SK-N-SH treated with all-trans-retinoic acid at 6 μM for 48 hours (cell line): Measurements from ENCODE around the gene SLC4A5.

ENCODE experiments used
- ATAC-seq: fragments of 200-7000 bp; cut with Tn5 transposase; 3 replicates; pipeline ENCODE4 v1.9.1; 2020; ENCODE audit warnings: mild to moderate bottlenecking, moderate library complexity
- ARNTL ChIP-seq: fragments of 450-650 bp; formaldehyde crosslinking; IDR thresholded peaks from 2 replicates; pipeline ENCODE4 v1.5.0; 2020; ENCODE audit warnings: low read depth, mild to moderate bottlenecking, moderate library complexity, borderline replicate concordance
- BACH2 ChIP-seq: fragments of 250-450 bp; sonication (Bioruptor Pico); IDR thresholded peaks from 2 replicates; pipeline ENCODE4 v1.9.0; 2021; ENCODE audit warnings: mild to moderate bottlenecking, borderline replicate concordance
- CREB5 ChIP-seq: fragments of 250-450 bp; sonication (Bioruptor Pico); IDR thresholded peaks from 2 replicates; pipeline ENCODE4 v1.5.1; 2020; ENCODE audit warnings: low read depth, mild to moderate bottlenecking, moderate library complexity
- CSDC2 ChIP-seq: fragments of 250-450 bp; sonication (Bioruptor Pico); IDR thresholded peaks from 2 replicates; pipeline ENCODE4 v1.5.0; 2020; ENCODE audit warnings: mild to moderate bottlenecking, moderate library complexity
- ESRRG ChIP-seq: fragments of 250-450 bp; sonication (Bioruptor Pico); IDR thresholded peaks from 2 replicates; pipeline ENCODE4 v1.6.1; 2021; ENCODE audit warnings: mild to moderate bottlenecking
- GLIS3 ChIP-seq: fragments of 250-450 bp; sonication (Bioruptor Pico); IDR thresholded peaks from 2 replicates; pipeline ENCODE4 v1.5.0; 2020; ENCODE audit warnings: mild to moderate bottlenecking, moderate library complexity
- ISL1 ChIP-seq: fragments of 250-450 bp; sonication (Bioruptor Pico); IDR thresholded peaks from 2 replicates; pipeline ENCODE4 v2.1.2; 2022; ENCODE audit warnings: mild to moderate bottlenecking, moderate library complexity
- SNAI2 ChIP-seq: fragments of 250-450 bp; sonication (Bioruptor Pico); IDR thresholded peaks from 2 replicates; pipeline ENCODE4 v1.5.0; 2020; ENCODE audit warnings: mild to moderate bottlenecking, moderate library complexity
- TCF4 ChIP-seq: fragments of 250-450 bp; sonication (Bioruptor Pico); IDR thresholded peaks from 2 replicates; pipeline ENCODE4 v1.8.0; 2021; ENCODE audit warnings: mild to moderate bottlenecking, moderate library complexity, borderline replicate concordance
- TOX ChIP-seq: fragments of 250-450 bp; sonication (Bioruptor Pico); IDR thresholded peaks from 2 replicates; pipeline ENCODE4 v1.8.0; 2021; ENCODE audit warnings: mild to moderate bottlenecking, moderate library complexity, borderline replicate concordance
- TSHZ2 ChIP-seq: fragments of 250-450 bp; sonication (Bioruptor Pico); IDR thresholded peaks from 2 replicates; pipeline ENCODE4 v1.5.0; 2020; ENCODE audit warnings: mild to moderate bottlenecking, moderate library complexity
- ZFP3 ChIP-seq: fragments of 250-450 bp; sonication (Bioruptor Pico); IDR thresholded peaks from 2 replicates; pipeline ENCODE4 v1.5.0; 2020; ENCODE audit warnings: mild to moderate bottlenecking, moderate library complexity
- ZFP30 ChIP-seq: fragments of 450-650 bp; formaldehyde crosslinking; IDR thresholded peaks from 2 replicates; pipeline ENCODE4 v1.5.0; 2022; ENCODE audit warnings: mild to moderate bottlenecking, moderate library complexity
- ZNF565 ChIP-seq: fragments of 450-650 bp; formaldehyde crosslinking; conservative IDR thresholded peaks from 2 replicates; pipeline ENCODE4 v1.5.0; 2020; ENCODE audit warnings: low read depth, mild to moderate bottlenecking, moderate library complexity
- ZNF70 ChIP-seq: fragments of 450-650 bp; formaldehyde crosslinking; IDR thresholded peaks from 2 replicates; pipeline ENCODE4 v1.5.0; 2020; ENCODE audit warnings: mild to moderate bottlenecking, moderate library complexity
- ZNF8 ChIP-seq: fragments of 450-650 bp; formaldehyde crosslinking; IDR thresholded peaks from 2 replicates; pipeline ENCODE4 v1.5.0; 2020; ENCODE audit warnings: mild to moderate bottlenecking, moderate library complexity
- TF ChIP-seq, protein P1 (sequence below): fragments of 250-450 bp; sonication (Bioruptor Pico); IDR thresholded peaks from 2 replicates; pipeline ENCODE4 v1.5.1; 2021; ENCODE audit warnings: mild to moderate bottlenecking, moderate library complexity
- TF ChIP-seq, protein P2 (sequence below): fragments of 250-450 bp; sonication (Bioruptor Pico); IDR thresholded peaks from 2 replicates; pipeline ENCODE4 v1.8.0; 2021; ENCODE audit warnings: low read depth, mild to moderate bottlenecking, moderate library complexity, borderline replicate concordance
- TF ChIP-seq, protein P3 (sequence below): fragments of 250-450 bp; sonication (Bioruptor Pico); IDR thresholded peaks from 2 replicates; pipeline ENCODE4 v1.8.0; 2020; ENCODE audit warnings: mild to moderate bottlenecking, moderate library complexity, borderline replicate concordance

Gene SLC4A5

DNA sequence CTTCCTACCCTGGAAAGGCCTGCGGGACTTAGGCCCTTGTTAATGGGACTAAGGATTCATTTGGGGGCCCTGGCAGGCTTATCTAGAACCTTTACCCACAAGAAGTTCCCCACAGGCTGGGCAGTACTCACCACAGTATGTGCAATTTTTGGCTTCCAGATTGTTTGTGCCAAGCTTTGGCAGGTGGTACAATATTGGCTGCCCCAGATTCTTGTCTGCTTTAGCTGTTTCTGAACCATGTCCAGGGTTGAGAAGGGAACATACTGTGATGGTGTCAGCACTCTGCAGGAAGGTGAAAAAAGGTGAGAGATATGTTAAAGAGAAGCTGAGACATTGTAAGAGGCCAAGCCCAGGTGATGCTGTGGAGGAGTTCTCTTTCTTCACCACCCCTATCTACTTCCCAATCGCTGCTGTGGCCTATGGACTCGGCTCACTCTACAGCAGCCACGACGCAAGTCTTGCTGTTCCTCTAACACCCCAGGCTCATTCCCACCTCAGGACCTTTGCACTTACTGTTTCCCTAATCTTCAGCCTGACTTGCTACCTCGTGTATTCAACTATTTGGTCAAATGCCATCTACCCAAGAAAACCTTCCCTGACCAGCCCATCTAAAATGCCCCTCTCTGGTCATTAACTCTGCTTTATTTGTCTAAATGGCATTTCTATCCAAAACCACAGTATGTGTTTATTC is 9.2 kb downstream of the SLC4A5 start:
- TF ChIP-seq CSDC2 (CRISPR knock-in tag) = no peak
- TF ChIP-seq TOX (CRISPR knock-in tag) = no peak
- TF ChIP-seq, protein P1, sequence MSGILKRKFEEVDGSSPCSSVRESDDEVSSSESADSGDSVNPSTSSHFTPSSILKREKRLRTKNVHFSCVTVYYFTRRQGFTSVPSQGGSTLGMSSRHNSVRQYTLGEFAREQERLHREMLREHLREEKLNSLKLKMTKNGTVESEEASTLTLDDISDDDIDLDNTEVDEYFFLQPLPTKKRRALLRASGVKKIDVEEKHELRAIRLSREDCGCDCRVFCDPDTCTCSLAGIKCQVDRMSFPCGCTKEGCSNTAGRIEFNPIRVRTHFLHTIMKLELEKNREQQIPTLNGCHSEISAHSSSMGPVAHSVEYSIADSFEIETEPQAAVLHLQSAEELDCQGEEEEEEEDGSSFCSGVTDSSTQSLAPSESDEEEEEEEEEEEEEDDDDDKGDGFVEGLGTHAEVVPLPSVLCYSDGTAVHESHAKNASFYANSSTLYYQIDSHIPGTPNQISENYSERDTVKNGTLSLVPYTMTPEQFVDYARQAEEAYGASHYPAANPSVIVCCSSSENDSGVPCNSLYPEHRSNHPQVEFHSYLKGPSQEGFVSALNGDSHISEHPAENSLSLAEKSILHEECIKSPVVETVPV (CRISPR knock-in tag) = no peak
- no peak for TF ChIP-seq ISL1 (CRISPR knock-in tag)
- TF ChIP-seq, protein P2, sequence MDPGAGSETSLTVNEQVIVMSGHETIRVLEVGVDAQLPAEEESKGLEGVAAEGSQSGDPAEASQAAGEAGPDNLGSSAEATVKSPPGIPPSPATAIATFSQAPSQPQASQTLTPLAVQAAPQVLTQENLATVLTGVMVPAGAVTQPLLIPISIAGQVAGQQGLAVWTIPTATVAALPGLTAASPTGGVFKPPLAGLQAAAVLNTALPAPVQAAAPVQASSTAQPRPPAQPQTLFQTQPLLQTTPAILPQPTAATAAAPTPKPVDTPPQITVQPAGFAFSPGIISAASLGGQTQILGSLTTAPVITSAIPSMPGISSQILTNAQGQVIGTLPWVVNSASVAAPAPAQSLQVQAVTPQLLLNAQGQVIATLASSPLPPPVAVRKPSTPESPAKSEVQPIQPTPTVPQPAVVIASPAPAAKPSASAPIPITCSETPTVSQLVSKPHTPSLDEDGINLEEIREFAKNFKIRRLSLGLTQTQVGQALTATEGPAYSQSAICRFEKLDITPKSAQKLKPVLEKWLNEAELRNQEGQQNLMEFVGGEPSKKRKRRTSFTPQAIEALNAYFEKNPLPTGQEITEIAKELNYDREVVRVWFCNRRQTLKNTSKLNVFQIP (CRISPR knock-in tag) = no peak
- TF ChIP-seq, protein P3, sequence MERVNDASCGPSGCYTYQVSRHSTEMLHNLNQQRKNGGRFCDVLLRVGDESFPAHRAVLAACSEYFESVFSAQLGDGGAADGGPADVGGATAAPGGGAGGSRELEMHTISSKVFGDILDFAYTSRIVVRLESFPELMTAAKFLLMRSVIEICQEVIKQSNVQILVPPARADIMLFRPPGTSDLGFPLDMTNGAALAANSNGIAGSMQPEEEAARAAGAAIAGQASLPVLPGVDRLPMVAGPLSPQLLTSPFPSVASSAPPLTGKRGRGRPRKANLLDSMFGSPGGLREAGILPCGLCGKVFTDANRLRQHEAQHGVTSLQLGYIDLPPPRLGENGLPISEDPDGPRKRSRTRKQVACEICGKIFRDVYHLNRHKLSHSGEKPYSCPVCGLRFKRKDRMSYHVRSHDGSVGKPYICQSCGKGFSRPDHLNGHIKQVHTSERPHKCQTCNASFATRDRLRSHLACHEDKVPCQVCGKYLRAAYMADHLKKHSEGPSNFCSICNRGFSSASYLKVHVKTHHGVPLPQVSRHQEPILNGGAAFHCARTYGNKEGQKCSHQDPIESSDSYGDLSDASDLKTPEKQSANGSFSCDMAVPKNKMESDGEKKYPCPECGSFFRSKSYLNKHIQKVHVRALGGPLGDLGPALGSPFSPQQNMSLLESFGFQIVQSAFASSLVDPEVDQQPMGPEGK (CRISPR knock-in tag) = no peak
- TF ChIP-seq BACH2 = no peak
- TF ChIP-seq TSHZ2 (CRISPR knock-in tag) = no peak
- no peak for TF ChIP-seq ZNF565
- no peak for TF ChIP-seq ZNF70 (CRISPR knock-in tag)
- no peak for TF ChIP-seq ARNTL (CRISPR knock-in tag)
- no peak for TF ChIP-seq ZNF8 (CRISPR knock-in tag)
- no peak for ATAC-seq

- peak; percentile 85 for ATAC-seq
- TF ChIP-seq ZFP30 (CRISPR knock-in tag) (no peak), CREB5 (CRISPR knock-in tag) (no peak)
- TF ChIP-seq, all 23 proteins: peak for 0
Observed at GRCh38 chr2:74333175-74333574, 10.0 kb downstream of the SLC4A5 start.

GRCh38 chr2:74332550-74333174 is 10.6 kb downstream of the SLC4A5 start:
- no peak; the same call in 2 of the 3 replicates for ATAC-seq
- TF ChIP-seq, protein P1 (CRISPR knock-in tag) = no peak
- no peak for TF ChIP-seq GLIS3 (CRISPR knock-in tag)
- TF ChIP-seq ISL1 (CRISPR knock-in tag) = no peak
- no peak for TF ChIP-seq ARNTL (CRISPR knock-in tag)
- no peak for TF ChIP-seq TCF4 (CRISPR knock-in tag)
- no peak for TF ChIP-seq ESRRG (CRISPR knock-in tag)
- TF ChIP-seq, protein P3 (CRISPR knock-in tag) = no peak
- TF ChIP-seq TSHZ2 (CRISPR knock-in tag) = no peak
- no peak for TF ChIP-seq SNAI2
- TF ChIP-seq ZNF8 (CRISPR knock-in tag) = no peak
- TF ChIP-seq ZFP3 (CRISPR knock-in tag) = no peak
- TF ChIP-seq TOX (CRISPR knock-in tag) = no peak
- TF ChIP-seq ZFP30 (CRISPR knock-in tag) = no peak
- TF ChIP-seq, all 23 proteins: peak for 0
